Skeletal muscle satellite cell (primary cell): Measurements from ENCODE around the gene HDAC5.
"Not testable (repeated sequence)": the region's sequence is repeated elsewhere in the genome, so short reads cannot be mapped to it uniquely, and the experiment has no call there.

Experiments used
- H3K27me3 ChIP-seq: 2 replicates; pipeline ENCODE4 v1.7.0; 2013; ENCODE audit warnings: low read length; ENCODE audit not compliant: control insufficient read depth, insufficient read depth
- H3K36me3 ChIP-seq: 2 replicates; pipeline ENCODE4 v1.7.0; 2013; ENCODE audit warnings: mild to moderate bottlenecking, control low read depth, low read length; ENCODE audit not compliant: insufficient read depth
- H3K4me1 ChIP-seq: 2 replicates; pipeline ENCODE4 v1.7.0; 2013; ENCODE audit warnings: low read length; ENCODE audit not compliant: control insufficient read depth, insufficient read depth
- H3K4me2 ChIP-seq: 2 replicates; pipeline ENCODE4 v1.7.0; 2013; ENCODE audit warnings: mild to moderate bottlenecking, low read length
- H3K4me3 ChIP-seq: 2 replicates; pipeline ENCODE4 v1.7.0; 2013; ENCODE audit warnings: low read length
- H3K9ac ChIP-seq: 2 replicates; pipeline ENCODE4 v1.7.0; 2013; ENCODE audit warnings: mild to moderate bottlenecking, low read depth, low read length, moderate library complexity
- H3K9me3 ChIP-seq: replicated peaks from 2 replicates; pipeline ENCODE4 v1.7.0; 2013; ENCODE audit warnings: mild to moderate bottlenecking, control low read depth, low read length

Gene HDAC5

GRCh38 chr17:44046893-44047292 is 76.5 kb downstream of the HDAC5 start:
- not testable (repeated sequence) for H3K4me2 ChIP-seq, H3K9ac ChIP-seq, H3K9me3 ChIP-seq, H3K27me3 ChIP-seq, H3K4me3 ChIP-seq
- H3K4me1 ChIP-seq, result peaks cover 26% of the 10 kb centered on the region
- peaks cover 42% of the 10 kb centered on the region for H3K36me3 ChIP-seq

GRCh38 chr17:44045486-44045885 is 78.0 kb downstream of the HDAC5 start:
- Histone ChIP-seq H3K36me3 (peaks cover 28% of the 10 kb centered on the region), H3K9ac (no peak overlapping the region), H3K4me1 (peaks cover 26% of the 10 kb centered on the region), H3K4me2 (no peak overlapping the region), H3K4me3 (no peak overlapping the region), H3K27me3 (no peaks in the 10 kb centered on the region), H3K9me3 (no peaks in the 10 kb centered on the region)

GRCh38 chr17:44044071-44044470 is 79.4 kb downstream of the HDAC5 start:
- H3K27me3 ChIP-seq, result no peaks in the 10 kb centered on the region
- H3K4me3 ChIP-seq, result no peak overlapping the region
- no peaks in the 10 kb centered on the region for H3K9me3 ChIP-seq
- H3K4me2 ChIP-seq, result peak overlapping the region; percentile 37
- peak overlapping the region; percentile 1 for H3K9ac ChIP-seq
- peaks cover 28% of the 10 kb centered on the region for H3K36me3 ChIP-seq
- peaks cover 30% of the 10 kb centered on the region for H3K4me1 ChIP-seq

GRCh38 chr17:44043272-44043696 is 80.2 kb downstream of the HDAC5 start:
- Histone ChIP-seq H3K4me2 (peak overlapping the region; percentile 37), H3K9ac (peak overlapping the region; percentile 1), H3K36me3 (peaks cover 28% of the 10 kb centered on the region), H3K4me3 (no peak overlapping the region), H3K9me3 (no peaks in the 10 kb centered on the region), H3K4me1 (peaks cover 30% of the 10 kb centered on the region), H3K27me3 (no peaks in the 10 kb centered on the region)

- Histone ChIP-seq H3K36me3 (peaks cover 38% of the 10 kb centered on the region), H3K4me1 (peaks cover 23% of the 10 kb centered on the region), H3K9ac (no peak overlapping the region), H3K4me2 (no peak overlapping the region), H3K4me3 (no peak overlapping the region), H3K9me3 (no peaks in the 10 kb centered on the region), H3K27me3 (no peaks in the 10 kb centered on the region)
These were observed 83.4 kb downstream of the HDAC5 start for GRCh38 chr17:44039829-44040635.

- Histone ChIP-seq H3K36me3 (peaks cover 46% of the 10 kb centered on the region), H3K9me3 (no peaks in the 10 kb centered on the region), H3K9ac (no peak overlapping the region), H3K4me1 (peaks cover 11% of the 10 kb centered on the region), H3K4me3 (no peak overlapping the region), H3K4me2 (no peak overlapping the region), H3K27me3 (no peaks in the 10 kb centered on the region)
These were observed 84.8 kb downstream of the HDAC5 start for GRCh38 chr17:44038604-44039011.

GRCh38 chr17:44037471-44037870 is 86.0 kb downstream of the HDAC5 start:
- Histone ChIP-seq H3K36me3 (peaks cover 49% of the 10 kb centered on the region), H3K9me3 (no peaks in the 10 kb centered on the region), H3K4me3 (no peak overlapping the region), H3K4me1 (peaks cover 4% of the 10 kb centered on the region), H3K9ac (no peak overlapping the region), H3K27me3 (no peaks in the 10 kb centered on the region), H3K4me2 (no peak overlapping the region)

- not testable (repeated sequence) for H3K9ac ChIP-seq, H3K4me3 ChIP-seq, H3K27me3 ChIP-seq, H3K4me1 ChIP-seq, H3K4me2 ChIP-seq, H3K9me3 ChIP-seq
- H3K36me3 ChIP-seq, result peaks cover 60% of the 10 kb centered on the region
These were observed 88.8 kb downstream of the HDAC5 start for GRCh38 chr17:44034688-44035087.

- no peaks in the 10 kb centered on the region for H3K9me3 ChIP-seq
- H3K27me3 ChIP-seq, result no peaks in the 10 kb centered on the region
- no peaks in the 10 kb centered on the region for H3K4me1 ChIP-seq
- no peak overlapping the region for H3K4me2 ChIP-seq
- H3K9ac ChIP-seq, result no peak overlapping the region
- no peak overlapping the region for H3K4me3 ChIP-seq
- H3K36me3 ChIP-seq, result peaks cover 64% of the 10 kb centered on the region
These were observed 89.5 kb downstream of the HDAC5 start for GRCh38 chr17:44033861-44034408.

GRCh38 chr17:44030482-44030881 is 93.0 kb downstream of the HDAC5 start:
- Histone ChIP-seq H3K4me3 (no peak overlapping the region), H3K4me1 (no peaks in the 10 kb centered on the region), H3K4me2 (no peak overlapping the region), H3K9me3 (no peaks in the 10 kb centered on the region), H3K27me3 (no peaks in the 10 kb centered on the region), H3K9ac (no peak overlapping the region), H3K36me3 (peaks cover 41% of the 10 kb centered on the region)

DNA sequence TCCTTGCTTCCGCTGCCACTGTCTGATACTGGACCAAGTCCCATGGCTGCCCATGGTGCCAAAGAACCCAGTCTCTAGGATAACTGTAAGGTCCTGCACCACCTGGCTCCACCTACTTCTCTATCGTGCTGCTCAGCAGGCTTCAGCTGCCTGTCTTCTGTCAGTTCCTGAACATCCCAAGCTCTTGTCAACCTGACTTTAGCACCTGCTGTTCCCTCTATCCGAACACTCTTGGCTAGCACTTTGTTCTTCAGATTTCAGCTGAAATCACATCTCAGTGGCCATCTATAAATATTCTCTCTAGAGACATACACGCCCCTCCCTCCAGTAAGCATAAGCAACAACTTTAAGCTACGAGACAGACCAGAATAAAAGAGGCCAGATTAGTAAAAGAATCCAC is 93.7 kb downstream of the HDAC5 start:
- no peaks in the 10 kb centered on the region for H3K27me3 ChIP-seq

More for the DNA sequence above, 93.7 kb downstream of the HDAC5 start:
- Histone ChIP-seq H3K9me3 (no peaks in the 10 kb centered on the region), H3K4me2 (no peak overlapping the region), H3K4me1 (no peaks in the 10 kb centered on the region), H3K9ac (no peak overlapping the region), H3K4me3 (no peak overlapping the region), H3K36me3 (peaks cover 45% of the 10 kb centered on the region)
